NB4 (cell line): ENCODE data around the gene THSD4.

Experiments
- DNase-seq: peaks from one replicate; pipeline ENCODE4 v3.0.0; 2010; ENCODE audit warnings: low read depth
- H3K4me3 ChIP-seq: one replicate; pipeline ENCODE4 v1.5.1; 2011; ENCODE audit warnings: mild to moderate bottlenecking, low read depth, low read length, moderate library complexity
- MYC ChIP-seq: IDR thresholded peaks from 2 replicates; pipeline ENCODE4 v1.6.1; 2011; ENCODE audit warnings: low read depth, low read length
- POLR2A ChIP-seq: IDR thresholded peaks from 2 replicates; pipeline ENCODE4 v1.6.1; 2011; ENCODE audit warnings: mild to moderate bottlenecking; ENCODE audit not compliant: insufficient read length; ENCODE audit errors: extremely low read depth
- TF ChIP-seq, protein P1 (sequence below): IDR thresholded peaks from one replicate; pipeline ENCODE4 v1.5.1; 2012; ENCODE audit warnings: low read depth, low read length
- TF ChIP-seq, protein P2 (sequence below): IDR thresholded peaks from 2 replicates; pipeline ENCODE4 v1.6.1; 2011; ENCODE audit warnings: low read depth, low read length

THSD4 gene

DNA sequence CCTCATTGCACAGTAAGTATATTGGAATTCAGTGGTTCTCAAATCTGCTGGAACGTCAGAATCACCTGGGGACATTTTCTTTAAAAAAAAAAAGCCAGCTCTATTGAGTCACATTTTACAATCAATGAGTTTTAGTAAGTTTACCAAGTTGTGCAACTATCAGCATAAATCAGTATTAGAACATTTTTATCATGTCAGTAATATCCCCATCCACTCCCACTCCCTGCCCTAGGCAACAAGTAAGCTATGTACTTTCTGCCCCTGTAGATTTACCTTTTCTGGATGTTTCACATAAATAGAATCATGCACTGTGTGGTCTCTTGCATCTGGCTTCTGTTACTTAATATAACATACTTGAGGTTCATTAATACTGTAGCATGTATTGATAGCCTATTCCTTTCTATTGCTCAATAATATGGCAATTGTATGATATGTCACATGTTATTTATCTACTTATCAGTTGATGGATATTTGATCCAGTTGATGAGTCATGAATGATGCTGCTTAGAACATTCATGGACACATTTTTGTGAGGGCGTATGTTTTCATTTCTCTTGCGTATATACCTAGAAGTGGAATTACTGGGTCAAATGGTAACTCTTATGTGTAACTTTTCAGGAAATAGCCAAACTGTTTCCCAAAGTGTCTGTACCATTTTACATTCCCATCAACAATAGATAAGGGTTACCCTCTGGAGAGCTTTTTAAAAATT is 180.5 kb downstream of the THSD4 start:
- TF ChIP-seq, protein P1, sequence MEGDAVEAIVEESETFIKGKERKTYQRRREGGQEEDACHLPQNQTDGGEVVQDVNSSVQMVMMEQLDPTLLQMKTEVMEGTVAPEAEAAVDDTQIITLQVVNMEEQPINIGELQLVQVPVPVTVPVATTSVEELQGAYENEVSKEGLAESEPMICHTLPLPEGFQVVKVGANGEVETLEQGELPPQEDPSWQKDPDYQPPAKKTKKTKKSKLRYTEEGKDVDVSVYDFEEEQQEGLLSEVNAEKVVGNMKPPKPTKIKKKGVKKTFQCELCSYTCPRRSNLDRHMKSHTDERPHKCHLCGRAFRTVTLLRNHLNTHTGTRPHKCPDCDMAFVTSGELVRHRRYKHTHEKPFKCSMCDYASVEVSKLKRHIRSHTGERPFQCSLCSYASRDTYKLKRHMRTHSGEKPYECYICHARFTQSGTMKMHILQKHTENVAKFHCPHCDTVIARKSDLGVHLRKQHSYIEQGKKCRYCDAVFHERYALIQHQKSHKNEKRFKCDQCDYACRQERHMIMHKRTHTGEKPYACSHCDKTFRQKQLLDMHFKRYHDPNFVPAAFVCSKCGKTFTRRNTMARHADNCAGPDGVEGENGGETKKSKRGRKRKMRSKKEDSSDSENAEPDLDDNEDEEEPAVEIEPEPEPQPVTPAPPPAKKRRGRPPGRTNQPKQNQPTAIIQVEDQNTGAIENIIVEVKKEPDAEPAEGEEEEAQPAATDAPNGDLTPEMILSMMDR: no peak
- TF ChIP-seq POLR2A (no peak), MYC (no peak)
- TF ChIP-seq, protein P2, sequence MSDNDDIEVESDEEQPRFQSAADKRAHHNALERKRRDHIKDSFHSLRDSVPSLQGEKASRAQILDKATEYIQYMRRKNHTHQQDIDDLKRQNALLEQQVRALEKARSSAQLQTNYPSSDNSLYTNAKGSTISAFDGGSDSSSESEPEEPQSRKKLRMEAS: no peak
- no peak for DNase-seq
- H3K4me3 ChIP-seq: no peak overlapping the region

DNA sequence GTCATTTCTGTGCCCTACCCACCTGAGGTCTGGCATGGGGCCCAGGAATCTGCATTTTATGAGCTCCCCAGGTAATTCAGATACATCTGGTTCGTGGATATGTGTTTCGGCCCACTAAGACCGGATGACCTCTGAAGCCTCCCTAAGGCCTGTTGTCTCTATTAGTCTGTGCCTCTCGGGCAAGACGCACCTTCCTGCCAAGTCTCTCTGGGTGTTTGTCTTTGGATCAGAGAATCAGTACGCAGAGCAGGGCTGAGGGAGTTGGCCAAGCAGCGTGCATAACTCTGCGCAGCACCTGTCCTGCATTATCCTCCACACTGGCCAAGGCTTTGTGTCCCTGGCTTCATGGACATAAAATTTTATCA is 181.0 kb downstream of the THSD4 start:
- TF ChIP-seq, protein P2: no peak
- no peak for TF ChIP-seq MYC
- TF ChIP-seq, protein P1: no peak
- no peak for TF ChIP-seq POLR2A
- no peak overlapping the region for H3K4me3 ChIP-seq
- DNase-seq: no peak

DNA sequence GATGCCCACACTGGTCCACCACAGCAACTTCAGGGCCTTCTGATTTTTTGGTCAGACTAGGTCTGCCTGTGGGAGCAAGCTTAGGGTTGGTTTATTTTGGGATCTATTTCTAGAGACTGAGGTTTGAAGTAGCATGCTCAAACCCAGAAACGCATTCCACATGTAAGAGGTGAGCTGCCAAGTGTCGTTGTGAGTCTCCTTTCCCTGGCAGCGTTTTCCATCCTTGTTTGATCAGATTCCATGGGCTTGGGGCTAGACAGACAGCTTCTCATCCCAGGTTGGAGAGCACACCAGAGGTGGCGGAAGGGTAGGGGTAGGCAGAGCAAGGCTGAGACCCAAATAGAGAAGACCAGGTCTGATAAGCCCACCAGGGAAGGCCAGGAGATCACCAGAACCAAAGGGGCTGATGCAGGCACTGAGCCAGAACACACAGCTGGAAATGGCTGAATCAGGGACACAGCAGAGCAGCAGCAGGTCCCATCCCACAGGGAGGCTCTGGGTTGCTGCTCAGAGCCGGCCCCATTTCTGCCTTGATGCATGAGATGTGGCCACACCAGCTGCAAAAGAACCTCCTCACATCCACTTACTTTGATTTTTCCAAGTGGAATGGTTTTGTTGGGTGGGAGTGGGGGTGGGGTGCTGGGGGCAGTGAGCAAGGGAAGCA is 186.8 kb downstream of the THSD4 start:
- H3K4me3 ChIP-seq: no peak overlapping the region
- TF ChIP-seq, protein P1: no peak
- TF ChIP-seq MYC: no peak
- TF ChIP-seq, protein P2: no peak
- TF ChIP-seq POLR2A: no peak
- no peak for DNase-seq

DNA sequence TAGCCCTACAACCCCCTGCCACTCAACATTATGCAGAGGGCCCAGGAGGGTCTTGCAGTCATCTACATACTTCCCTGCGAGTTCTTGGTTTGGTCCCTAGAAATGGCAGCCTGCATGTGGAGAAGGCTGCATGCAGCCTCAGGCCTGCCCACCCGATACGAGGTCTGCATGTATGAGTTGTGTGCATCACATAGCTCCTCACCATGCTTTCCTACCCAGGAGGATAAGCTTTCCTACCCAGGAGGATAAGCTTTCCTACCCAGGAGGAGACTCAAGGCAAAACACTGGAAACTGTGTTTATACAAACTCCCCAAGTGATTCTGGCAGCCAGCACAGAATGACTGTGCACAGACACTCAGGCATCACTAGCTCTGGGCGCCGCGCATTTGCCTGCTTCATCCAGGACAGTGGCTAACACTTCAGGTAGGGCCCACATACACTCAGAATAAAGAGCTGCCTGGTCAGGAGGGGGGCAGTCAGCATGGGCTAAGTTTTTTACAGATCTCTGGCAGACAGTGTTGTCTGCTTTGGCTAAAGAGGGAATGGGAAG is 187.7 kb downstream of the THSD4 start:
- H3K4me3 ChIP-seq: no peak overlapping the region

DNA sequence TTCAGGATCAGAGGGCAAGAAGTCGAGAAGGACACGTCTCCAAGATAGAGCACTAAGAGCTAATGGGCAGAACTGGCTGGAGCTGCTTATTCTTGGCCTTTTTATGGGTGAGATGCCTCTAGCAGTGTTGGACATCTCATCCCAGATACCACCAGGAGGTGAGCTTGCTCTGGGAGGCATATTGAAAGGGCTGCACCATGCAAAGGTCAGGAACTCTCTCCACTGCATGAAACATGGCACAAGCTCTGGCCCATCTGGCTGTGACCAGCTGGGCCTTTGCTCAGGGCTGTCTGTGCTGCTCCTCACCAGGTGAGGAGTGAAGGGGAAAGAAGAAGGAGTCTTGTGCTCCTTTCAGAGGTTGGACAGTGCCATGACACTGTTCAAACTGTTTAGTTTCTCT is 188.7 kb downstream of the THSD4 start:
- TF ChIP-seq, protein P1: no peak
- TF ChIP-seq POLR2A (no peak), MYC (no peak)
- TF ChIP-seq, protein P2: no peak

More for the DNA sequence above, 187.7 kb downstream of the THSD4 start:
- TF ChIP-seq MYC: no peak
- TF ChIP-seq, protein P2: no peak
- TF ChIP-seq, protein P1: no peak
- TF ChIP-seq POLR2A: no peak
- no peak for DNase-seq

More for the DNA sequence above, 188.7 kb downstream of the THSD4 start:
- H3K4me3 ChIP-seq: no peak overlapping the region
- DNase-seq: no peak
